ENCODE results near the gene IGSF21. TPM values are rescaled to one million over a fixed set of nuclear protein-coding genes. Genes with fewer than 3 reads are reported as not detected.

The IGSF21 gene
- total RNA-seq, 1 experiment from 2014 or later, result 30.5 TPM

GRCh38 chr1:18307329-18307898, 199.8 kb downstream of the IGSF21 start:
- H3K36me3 Mint-ChIP-seq, result peaks cover 4% of the 10 kb centered on the region
- ATAC-seq (no peak), DNase-seq (ENCODE audit: low spot score) (no peak)
- no peaks in the 10 kb centered on the region for H3K27me3 Mint-ChIP-seq (ENCODE audit: low read depth)
- TF ChIP-seq, protein P1, sequence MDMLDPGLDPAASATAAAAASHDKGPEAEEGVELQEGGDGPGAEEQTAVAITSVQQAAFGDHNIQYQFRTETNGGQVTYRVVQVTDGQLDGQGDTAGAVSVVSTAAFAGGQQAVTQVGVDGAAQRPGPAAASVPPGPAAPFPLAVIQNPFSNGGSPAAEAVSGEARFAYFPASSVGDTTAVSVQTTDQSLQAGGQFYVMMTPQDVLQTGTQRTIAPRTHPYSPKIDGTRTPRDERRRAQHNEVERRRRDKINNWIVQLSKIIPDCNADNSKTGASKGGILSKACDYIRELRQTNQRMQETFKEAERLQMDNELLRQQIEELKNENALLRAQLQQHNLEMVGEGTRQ (CRISPR knock-in tag; IDR thresholded peaks at IDR 0.05), result no peak
- TF ChIP-seq NFE2L1 (CRISPR knock-in tag; IDR thresholded peaks at IDR 0.05) (no peak), KAT7 (CRISPR knock-in tag; IDR thresholded peaks at IDR 0.05; ENCODE audit: borderline replicate concordance) (no peak), CBFB (CRISPR knock-in tag; IDR thresholded peaks at IDR 0.05; ENCODE audit: low read depth) (no peak), ZNF425 (CRISPR knock-in tag; conservative IDR thresholded peaks at IDR 0.05) (no peak), ZNF317 (CRISPR knock-in tag; IDR thresholded peaks at IDR 0.05; ENCODE audit: borderline replicate concordance, low read depth) (no peak), ZNF263 (CRISPR knock-in tag; IDR thresholded peaks at IDR 0.05; ENCODE audit: low read depth) (no peak), ZBTB43 (CRISPR knock-in tag; IDR thresholded peaks at IDR 0.05) (no peak), FOXP1 (CRISPR knock-in tag; IDR thresholded peaks at IDR 0.05; ENCODE audit: borderline replicate concordance) (no peak)
- TF ChIP-seq, protein P2, sequence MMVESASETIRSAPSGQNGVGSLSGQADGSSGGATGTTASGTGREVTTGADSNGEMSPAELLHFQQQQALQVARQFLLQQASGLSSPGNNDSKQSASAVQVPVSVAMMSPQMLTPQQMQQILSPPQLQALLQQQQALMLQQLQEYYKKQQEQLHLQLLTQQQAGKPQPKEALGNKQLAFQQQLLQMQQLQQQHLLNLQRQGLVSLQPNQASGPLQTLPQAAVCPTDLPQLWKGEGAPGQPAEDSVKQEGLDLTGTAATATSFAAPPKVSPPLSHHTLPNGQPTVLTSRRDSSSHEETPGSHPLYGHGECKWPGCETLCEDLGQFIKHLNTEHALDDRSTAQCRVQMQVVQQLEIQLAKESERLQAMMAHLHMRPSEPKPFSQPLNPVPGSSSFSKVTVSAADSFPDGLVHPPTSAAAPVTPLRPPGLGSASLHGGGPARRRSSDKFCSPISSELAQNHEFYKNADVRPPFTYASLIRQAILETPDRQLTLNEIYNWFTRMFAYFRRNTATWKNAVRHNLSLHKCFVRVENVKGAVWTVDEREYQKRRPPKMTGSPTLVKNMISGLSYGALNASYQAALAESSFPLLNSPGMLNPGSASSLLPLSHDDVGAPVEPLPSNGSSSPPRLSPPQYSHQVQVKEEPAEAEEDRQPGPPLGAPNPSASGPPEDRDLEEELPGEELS (CRISPR knock-in tag; IDR thresholded peaks at IDR 0.05), result no peak
- TF ChIP-seq, protein P3, sequence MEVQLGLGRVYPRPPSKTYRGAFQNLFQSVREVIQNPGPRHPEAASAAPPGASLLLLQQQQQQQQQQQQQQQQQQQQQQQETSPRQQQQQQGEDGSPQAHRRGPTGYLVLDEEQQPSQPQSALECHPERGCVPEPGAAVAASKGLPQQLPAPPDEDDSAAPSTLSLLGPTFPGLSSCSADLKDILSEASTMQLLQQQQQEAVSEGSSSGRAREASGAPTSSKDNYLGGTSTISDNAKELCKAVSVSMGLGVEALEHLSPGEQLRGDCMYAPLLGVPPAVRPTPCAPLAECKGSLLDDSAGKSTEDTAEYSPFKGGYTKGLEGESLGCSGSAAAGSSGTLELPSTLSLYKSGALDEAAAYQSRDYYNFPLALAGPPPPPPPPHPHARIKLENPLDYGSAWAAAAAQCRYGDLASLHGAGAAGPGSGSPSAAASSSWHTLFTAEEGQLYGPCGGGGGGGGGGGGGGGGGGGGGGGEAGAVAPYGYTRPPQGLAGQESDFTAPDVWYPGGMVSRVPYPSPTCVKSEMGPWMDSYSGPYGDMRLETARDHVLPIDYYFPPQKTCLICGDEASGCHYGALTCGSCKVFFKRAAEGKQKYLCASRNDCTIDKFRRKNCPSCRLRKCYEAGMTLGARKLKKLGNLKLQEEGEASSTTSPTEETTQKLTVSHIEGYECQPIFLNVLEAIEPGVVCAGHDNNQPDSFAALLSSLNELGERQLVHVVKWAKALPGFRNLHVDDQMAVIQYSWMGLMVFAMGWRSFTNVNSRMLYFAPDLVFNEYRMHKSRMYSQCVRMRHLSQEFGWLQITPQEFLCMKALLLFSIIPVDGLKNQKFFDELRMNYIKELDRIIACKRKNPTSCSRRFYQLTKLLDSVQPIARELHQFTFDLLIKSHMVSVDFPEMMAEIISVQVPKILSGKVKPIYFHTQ (CRISPR knock-in tag; IDR thresholded peaks at IDR 0.05), result no peak
- POLR2A ChIA-PET, result no interaction called here
- peaks cover 7% of the 10 kb centered on the region; the same call in 1 of the 2 replicates for H3K4me1 Mint-ChIP-seq
- H3K9me3 Mint-ChIP-seq, result peaks cover 9% of the 10 kb centered on the region
- no peak overlapping the region for H3K4me3 Mint-ChIP-seq
- CTCF ChIA-PET, result interaction anchor here (1.6 to 2.1 kb wide), 2 partner anchors 9 to 76 kb away, joined by 4 to 8 read pairs; no protein-coding TSS in a partner anchor
- H3K27ac Mint-ChIP-seq, result no peak overlapping the region

DNA sequence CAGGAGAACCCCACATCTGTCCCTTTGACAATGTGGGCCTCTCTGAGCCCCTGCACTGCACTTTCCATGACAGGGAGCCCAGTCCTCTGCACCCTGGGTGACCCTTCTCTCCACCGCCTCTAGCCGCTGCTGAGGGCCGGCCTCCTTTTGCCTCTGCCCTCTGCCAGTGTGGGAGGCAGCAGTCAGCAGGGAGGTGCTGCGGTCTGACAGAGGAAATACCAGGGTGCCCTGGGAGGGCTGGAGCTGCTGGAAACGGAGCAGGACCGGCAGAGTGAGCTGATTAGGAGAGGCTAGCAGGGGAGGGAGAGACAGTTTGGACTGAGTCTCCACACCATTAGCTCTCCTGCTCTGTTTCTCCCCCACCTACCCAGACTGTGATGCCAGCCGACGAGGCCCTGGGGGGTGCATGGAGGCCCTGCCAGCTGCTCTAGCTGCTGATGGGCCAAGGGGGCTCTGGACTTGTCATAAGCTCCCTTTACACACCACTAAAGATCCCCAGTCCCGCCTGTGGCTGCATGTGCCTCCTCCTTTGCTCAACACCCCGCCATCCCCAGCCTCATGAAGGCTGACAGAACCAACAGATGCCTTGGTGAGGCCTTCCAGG, 202.1 kb downstream of the IGSF21 start:
- no peak for ATAC-seq
- peaks cover 4% of the 10 kb centered on the region for H3K36me3 Mint-ChIP-seq
- ChIA-PET CTCF (interaction anchor here (1.3 to 2.1 kb wide), 4 partner anchors 10 to 272 kb away, joined by 3 to 8 read pairs (median 4); no protein-coding TSS in a partner anchor), POLR2A (no interaction called here)
- H3K27ac Mint-ChIP-seq, result no peak overlapping the region
- peaks cover 13% of the 10 kb centered on the region for H3K4me1 Mint-ChIP-seq
- H3K9me3 Mint-ChIP-seq, result peaks cover 9% of the 10 kb centered on the region
- no peaks in the 10 kb centered on the region for H3K27me3 Mint-ChIP-seq (ENCODE audit: low read depth)
- DNase-seq (ENCODE audit: low spot score), result no peak
- no peak overlapping the region for H3K4me3 Mint-ChIP-seq
- TF ChIP-seq, protein P4, sequence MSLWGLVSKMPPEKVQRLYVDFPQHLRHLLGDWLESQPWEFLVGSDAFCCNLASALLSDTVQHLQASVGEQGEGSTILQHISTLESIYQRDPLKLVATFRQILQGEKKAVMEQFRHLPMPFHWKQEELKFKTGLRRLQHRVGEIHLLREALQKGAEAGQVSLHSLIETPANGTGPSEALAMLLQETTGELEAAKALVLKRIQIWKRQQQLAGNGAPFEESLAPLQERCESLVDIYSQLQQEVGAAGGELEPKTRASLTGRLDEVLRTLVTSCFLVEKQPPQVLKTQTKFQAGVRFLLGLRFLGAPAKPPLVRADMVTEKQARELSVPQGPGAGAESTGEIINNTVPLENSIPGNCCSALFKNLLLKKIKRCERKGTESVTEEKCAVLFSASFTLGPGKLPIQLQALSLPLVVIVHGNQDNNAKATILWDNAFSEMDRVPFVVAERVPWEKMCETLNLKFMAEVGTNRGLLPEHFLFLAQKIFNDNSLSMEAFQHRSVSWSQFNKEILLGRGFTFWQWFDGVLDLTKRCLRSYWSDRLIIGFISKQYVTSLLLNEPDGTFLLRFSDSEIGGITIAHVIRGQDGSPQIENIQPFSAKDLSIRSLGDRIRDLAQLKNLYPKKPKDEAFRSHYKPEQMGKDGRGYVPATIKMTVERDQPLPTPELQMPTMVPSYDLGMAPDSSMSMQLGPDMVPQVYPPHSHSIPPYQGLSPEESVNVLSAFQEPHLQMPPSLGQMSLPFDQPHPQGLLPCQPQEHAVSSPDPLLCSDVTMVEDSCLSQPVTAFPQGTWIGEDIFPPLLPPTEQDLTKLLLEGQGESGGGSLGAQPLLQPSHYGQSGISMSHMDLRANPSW (CRISPR knock-in tag; conservative IDR thresholded peaks at IDR 0.05; ENCODE audit: low read depth), result no peak
- TF ChIP-seq ZNF317 (CRISPR knock-in tag; IDR thresholded peaks at IDR 0.05; ENCODE audit: borderline replicate concordance, low read depth) (no peak), ZNF671 (CRISPR knock-in tag; IDR thresholded peaks at IDR 0.05) (no peak), SMAD3 (CRISPR knock-in tag; IDR thresholded peaks at IDR 0.05; ENCODE audit: borderline replicate concordance) (no peak), ATF1 (CRISPR knock-in tag; IDR thresholded peaks at IDR 0.05) (no peak), TEAD4 (CRISPR knock-in tag; IDR thresholded peaks at IDR 0.05) (no peak), ZNF512 (CRISPR knock-in tag; IDR thresholded peaks at IDR 0.05; ENCODE audit: borderline replicate concordance) (no peak), MAX (CRISPR knock-in tag; IDR thresholded peaks at IDR 0.05) (no peak)

Data from WTC11 (cell line).